HuH-7 (cell line): ENCODE measurements around the gene PCDHA6.
"Not testable (repeated sequence)": the region's sequence is repeated elsewhere in the genome, so short reads cannot be mapped to it uniquely, and the experiment has no call there.

Source experiments
- DNase-seq: peaks from one replicate; pipeline ENCODE4 v3.0.0; 2011; ENCODE audit warnings: low spot score

Gene PCDHA6

GRCh38 chr5:140827704-140828361, at the start of gene PCDHA6:
TSS of gene PCDHA6 (plus strand) at chr5:140827960. CDS start at chr5:140828092, 132 bp downstream.
- no peak for DNase-seq

GRCh38 chr5:140780512-140780911, 47.2 kb upstream of the PCDHA6 start:
- no peak for DNase-seq

- DNase-seq, result peak; percentile 62
Measured at GRCh38 chr5:140785905-140786686, 41.7 kb upstream of the PCDHA6 start, which contains the start of gene PCDHA1. TSS of gene PCDHA1 (plus strand) at chr5:140786140.

GRCh38 chr5:140787422-140787821, 40.3 kb upstream of the PCDHA6 start:
- DNase-seq, result not testable (repeated sequence)

GRCh38 chr5:140787849-140788504, 39.8 kb upstream of the PCDHA6 start:
- not testable (repeated sequence) for DNase-seq

GRCh38 chr5:140791089-140791488, 36.7 kb upstream of the PCDHA6 start:
- DNase-seq, result no peak

- DNase-seq, result peak; percentile 86
Measured at GRCh38 chr5:140794595-140795258, 33.0 kb upstream of the PCDHA6 start, which contains the start of gene PCDHA2. TSS of gene PCDHA2 (plus strand) at chr5:140794852.

GRCh38 chr5:140795259-140795641, 32.5 kb upstream of the PCDHA6 start:
- peak; percentile 96 for DNase-seq

GRCh38 chr5:140796072-140796717, 31.6 kb upstream of the PCDHA6 start:
- not testable (repeated sequence) for DNase-seq

GRCh38 chr5:140796718-140797095, 31.1 kb upstream of the PCDHA6 start:
- no peak for DNase-seq

GRCh38 chr5:140800816-140801493, 26.8 kb upstream of the PCDHA6 start, which contains the start of gene PCDHA3:
TSS of gene PCDHA3 (plus strand) at chr5:140801057.
- DNase-seq, result no peak

- DNase-seq, result no peak
Measured at GRCh38 chr5:140801494-140801841, 26.3 kb upstream of the PCDHA6 start.

- DNase-seq, result not testable (repeated sequence)
Measured at GRCh38 chr5:140802381-140802780, 25.4 kb upstream of the PCDHA6 start.

- DNase-seq, result no peak
Measured at GRCh38 chr5:140802781-140803271, 24.9 kb upstream of the PCDHA6 start.

GRCh38 chr5:140806834-140807775, 20.7 kb upstream of the PCDHA6 start, which contains the start of gene PCDHA4:
TSS of gene PCDHA4 (plus strand) at chr5:140807068.
- peak; percentile 71 for DNase-seq

- DNase-seq, result not testable (repeated sequence)
Measured at GRCh38 chr5:140808241-140808888, 19.4 kb upstream of the PCDHA6 start.

- no peak for DNase-seq
Measured at GRCh38 chr5:140808889-140809291, 18.9 kb upstream of the PCDHA6 start.

- peak; percentile 72 for DNase-seq
Measured at GRCh38 chr5:140821375-140822280, 6.1 kb upstream of the PCDHA6 start, which contains the start of gene PCDHA5. TSS of gene PCDHA5 (plus strand) at chr5:140821613.
